ENCODE results near the gene SOX5.
"Not testable (repeated sequence)": the region's sequence is repeated elsewhere in the genome, so short reads cannot be mapped to it uniquely, and the experiment has no call there.

Gene SOX5

DNA sequence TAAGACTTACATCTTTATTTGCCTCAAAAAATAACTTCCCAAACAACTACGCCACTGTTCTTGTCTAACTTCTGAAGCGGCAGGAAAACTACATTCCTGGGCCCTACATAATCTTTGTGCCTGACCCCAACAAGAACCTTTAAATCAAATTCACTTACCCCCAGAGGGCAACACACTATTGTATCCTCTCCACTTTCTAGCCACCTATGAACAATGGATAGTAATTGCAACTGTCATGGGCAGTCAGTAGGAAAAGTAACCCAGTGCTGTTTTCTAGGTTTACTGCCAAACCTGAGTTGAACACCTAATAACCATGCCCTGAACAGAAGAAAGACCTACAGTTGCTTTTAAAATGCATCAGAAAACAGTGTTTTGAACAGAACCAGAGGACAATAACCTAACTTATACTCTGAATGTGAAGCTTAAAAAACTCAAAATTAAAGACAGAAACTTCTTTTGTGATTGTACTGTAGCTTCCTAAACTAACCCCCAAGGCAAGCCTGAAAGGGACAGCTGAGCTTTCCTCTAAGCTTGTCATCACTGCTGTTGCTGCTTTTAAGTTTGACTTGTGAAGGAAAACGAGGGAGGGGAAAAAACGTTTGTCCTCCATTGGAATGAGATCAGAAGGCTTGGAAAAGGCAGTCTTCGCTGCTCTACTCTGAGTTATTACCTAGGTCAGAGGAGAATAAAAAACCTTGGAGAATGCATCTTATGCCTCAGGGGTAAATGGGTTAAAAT lies 195.7 kb downstream of the SOX5 start:
- ATAC-seq (no peak), DNase-seq (no peak)

DNA sequence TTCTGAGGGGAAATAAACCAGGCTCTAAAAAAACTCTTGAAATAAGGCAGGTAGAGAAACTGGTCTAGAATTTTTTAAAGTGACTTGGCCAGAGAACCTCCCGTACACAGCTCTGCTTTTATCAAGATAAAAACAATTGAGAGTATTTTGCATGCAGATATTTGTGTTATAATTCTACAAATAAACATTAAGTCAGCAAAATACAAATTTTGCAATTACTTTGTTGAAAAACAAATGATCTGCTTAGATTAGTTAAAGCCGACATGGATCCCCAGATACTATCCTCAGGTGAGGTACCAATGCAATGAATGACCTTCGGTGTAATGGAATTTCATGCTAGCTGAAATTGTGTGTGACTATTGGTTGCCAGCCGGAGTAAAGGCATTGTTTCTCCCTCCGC lies 197.2 kb downstream of the SOX5 start:
- DNase-seq: no peak
- ATAC-seq: no peak

DNA sequence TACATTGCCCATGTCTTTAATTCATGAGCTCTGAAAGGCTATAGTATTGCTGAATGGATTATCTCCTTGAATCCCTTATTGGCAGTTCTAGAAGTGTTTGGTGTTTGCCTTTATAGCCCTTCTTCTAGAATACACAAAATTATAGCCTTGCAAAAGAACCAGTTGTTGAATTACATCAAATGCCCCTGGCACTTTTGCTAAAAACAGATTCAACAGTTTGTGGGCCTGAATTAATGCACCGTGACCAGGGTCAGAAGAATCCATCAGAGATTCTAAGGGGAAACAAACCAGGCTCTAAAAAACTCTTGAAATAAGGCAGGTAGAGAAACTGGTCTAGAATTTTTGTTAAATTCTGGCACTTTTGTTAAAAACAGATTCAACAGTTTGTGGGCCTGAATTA lies 197.8 kb downstream of the SOX5 start:
- DNase-seq: no peak
- ATAC-seq: no peak

DNA sequence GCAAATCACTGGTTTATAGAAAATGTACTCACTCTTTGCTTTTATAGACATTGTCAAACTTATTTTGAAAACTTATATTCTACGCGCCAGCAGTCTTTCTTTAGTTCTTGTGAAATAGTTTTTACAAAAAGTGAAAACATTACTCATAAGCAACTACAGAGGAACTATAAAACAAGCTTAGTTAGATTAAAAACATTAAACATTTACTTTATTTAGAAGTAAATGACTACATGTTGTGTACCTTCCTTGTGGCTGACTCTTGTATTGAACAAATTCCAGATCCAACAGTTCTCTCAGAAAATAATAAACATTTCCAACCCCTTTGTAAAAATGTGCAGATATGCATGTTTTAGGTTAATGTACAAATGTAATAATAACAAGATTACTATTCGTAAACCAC lies 198.5 kb downstream of the SOX5 start:
- ATAC-seq (no peak), DNase-seq (no peak)

DNA sequence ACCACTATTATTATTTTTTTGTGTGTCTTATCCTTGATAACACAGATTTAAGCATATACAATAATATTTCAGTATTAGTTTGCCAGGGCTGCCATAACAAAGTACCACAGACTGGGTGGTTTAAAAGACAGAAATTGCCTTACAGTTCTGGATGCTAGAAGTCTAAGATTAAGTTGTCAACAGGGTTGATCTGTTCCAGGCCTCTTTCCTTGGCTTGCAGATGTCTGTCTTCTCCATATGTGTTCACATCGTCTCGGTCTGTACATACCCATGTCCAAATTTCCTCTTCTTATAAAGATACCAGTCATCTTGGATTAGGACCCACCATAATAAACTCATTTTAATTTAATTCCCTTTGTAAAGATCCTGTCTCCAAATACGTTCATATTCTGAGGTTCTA lies 204.8 kb downstream of the SOX5 start:
- ATAC-seq: no peak
- no peak for DNase-seq

DNA sequence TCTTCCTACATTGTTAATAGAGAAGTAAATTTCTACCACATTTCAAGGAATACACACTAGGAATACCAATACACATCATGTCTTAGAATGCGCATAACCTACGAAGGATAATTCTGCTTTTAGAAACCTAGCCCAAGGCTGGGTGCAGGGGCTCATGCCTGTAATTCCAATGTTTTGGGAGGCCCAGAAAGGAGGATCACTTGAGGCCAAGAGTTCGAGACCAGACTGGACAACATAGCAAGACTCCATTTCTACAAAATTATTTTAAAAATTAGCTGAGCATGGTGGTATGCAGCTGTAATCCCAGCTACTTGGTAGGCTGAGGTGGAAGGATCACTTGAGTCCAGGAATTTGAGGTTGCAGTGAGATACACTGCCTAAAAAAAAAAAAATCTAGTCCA lies 206.9 kb downstream of the SOX5 start:
- DNase-seq (no peak), ATAC-seq (no peak)

DNA sequence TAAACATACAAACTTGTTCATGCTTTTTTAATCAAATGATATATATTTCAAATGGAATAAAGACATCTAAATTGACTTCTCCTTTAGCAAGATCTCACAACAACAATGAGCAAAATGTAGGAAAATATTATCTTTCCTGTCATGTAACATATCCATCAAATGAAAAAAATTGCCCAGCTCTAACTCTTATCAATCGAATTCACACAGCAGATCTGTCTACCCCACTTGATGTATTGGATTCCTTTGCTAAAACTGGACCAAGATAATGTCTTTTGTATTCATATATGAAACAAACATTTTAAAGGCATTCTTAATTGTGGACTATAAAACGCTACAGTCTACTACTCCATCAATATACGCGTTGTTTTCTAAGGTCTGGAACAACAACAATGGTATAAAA lies 218.0 kb downstream of the SOX5 start:
- DNase-seq: no peak
- ATAC-seq: no peak

DNA sequence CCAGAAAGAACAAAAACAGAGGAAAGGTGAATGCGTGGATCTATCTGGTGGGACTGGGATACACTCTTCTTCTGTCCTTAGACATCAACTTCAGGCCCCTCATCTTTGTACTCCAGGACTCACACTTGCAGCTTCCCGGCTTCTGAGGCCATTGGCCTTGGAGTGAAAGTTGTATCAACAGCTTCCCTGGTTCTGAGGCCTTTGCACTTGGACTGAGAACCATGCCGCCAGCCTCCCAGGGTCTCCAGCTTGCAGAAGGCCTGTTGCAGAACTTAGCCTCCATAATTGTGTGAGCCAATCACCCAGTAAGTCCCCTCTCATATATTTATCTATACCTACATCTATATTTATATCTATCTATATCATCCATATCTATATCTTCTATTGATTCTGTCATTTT lies 218.4 kb downstream of the SOX5 start:
- ATAC-seq (no peak), DNase-seq (no peak)

DNA sequence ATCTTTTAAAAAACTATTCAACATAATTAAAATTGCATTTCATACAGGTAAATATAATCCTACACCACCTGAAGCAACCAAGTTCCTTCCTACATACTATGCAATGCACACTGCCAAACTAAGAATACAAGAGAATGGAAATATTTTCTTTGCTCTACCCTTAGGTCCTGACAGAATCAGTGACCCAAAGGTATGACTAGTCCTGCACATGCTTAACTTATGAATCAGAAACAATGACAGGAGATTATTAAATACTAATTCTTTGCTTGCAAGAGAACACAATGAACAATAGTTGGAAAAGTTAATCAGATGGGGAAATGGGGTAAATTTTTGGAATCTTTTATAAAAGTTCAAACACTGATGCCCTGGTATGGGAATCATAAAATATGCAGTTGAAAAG lies 220.1 kb downstream of the SOX5 start:
- DNase-seq (no peak), ATAC-seq (no peak)

DNA sequence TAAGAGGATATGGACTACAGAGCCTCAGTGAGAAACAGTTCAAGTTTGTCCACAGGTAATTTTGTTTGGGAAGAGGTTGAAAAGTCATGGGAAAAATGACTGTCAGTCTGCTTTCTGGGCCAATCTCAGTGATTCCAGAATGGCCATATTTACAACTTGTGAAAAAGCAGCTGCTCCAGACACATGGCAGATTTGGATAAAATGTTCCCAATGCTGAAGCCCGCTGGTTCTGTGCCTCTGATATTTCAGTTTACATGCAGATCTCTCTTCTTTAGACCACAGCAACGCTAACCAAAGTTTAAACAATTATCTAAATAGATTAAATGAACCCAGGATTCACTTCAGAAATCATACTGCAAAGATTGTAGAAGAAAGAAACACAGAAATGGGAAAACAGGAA lies 222.8 kb downstream of the SOX5 start:
- ATAC-seq (no peak), DNase-seq (no peak)

DNA sequence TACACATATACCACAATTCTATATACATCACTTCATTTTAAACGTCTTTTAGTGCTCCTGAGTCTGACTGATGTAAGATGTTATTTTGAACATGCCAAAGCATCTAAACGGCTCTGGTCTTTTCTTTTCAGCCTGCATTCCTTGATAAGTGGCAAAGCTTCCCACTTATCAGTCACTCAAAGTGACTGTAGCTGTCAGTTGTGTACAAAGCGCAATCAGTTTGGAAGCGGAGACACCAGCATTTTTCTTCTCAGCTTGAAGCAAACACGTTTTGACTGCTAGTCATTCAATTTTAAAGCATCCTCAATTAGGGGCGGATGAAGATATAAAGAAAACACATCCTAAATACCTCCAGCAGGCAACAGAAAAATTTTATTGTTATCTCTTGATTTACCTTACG lies 226.8 kb downstream of the SOX5 start:
- no peak for ATAC-seq

DNA sequence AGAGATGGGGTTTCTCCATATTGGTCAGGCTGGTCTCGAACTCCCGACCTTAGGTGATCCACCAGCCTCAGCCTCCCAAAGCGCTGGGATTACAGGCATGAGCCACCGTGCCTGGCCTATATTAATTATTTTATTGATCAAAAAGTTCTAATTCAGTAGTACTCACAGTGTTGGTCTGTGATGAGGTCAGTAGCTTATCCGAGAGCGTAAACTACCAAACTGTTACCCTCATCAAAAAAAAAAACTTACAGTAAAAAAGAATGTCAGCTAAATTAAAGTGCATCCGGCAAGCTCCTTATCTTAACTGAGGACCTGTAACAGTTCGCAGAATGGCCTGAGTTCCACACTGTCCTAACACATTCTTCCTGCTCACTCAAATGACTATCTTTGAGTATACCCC lies 228.2 kb downstream of the SOX5 start:
- no peak for ATAC-seq
- DNase-seq: no peak

More for the DNA sequence above, 226.8 kb downstream of the SOX5 start:
- DNase-seq: no peak

DNA sequence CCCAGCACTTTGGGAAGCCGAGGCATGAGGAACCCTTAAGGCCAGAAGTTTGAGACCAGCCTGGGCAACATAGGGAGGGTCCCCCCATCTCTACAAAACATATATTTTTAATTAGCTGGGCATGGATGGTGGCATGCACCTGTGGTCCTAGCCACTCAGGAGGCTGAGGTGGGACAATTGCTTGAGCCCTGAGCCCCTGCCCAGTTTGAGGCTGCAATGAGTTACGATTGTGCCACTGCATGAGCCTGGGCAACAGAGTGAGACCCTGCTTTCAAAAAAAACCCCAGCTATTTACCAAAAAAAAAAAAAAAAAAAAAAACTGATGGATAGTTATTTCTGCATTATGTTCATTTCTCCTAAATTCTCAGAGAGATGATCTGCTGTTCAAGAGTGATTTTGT lies 230.0 kb downstream of the SOX5 start:
- DNase-seq (no peak), ATAC-seq (no peak)

DNA sequence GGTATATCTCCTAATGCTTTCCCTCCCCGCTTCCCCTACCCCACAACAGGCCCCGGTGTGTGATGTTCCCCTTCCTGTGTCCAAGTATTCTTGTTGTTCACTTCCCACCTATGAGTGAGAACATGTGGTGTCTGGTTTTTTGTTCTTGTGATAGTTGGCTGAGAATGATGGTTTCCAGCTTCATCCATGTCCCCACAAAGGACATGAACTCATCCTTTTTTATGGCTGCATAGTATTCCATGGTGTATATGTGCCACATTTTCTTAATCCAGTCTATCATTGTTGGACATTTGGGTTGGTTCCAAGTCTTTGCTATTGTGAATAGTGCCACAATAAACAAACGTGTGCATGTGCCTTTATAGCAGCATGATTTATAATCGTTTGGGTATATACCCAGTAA lies 239.1 kb downstream of the SOX5 start:
- DNase-seq, ATAC-seq: not testable (repeated sequence)

DNA sequence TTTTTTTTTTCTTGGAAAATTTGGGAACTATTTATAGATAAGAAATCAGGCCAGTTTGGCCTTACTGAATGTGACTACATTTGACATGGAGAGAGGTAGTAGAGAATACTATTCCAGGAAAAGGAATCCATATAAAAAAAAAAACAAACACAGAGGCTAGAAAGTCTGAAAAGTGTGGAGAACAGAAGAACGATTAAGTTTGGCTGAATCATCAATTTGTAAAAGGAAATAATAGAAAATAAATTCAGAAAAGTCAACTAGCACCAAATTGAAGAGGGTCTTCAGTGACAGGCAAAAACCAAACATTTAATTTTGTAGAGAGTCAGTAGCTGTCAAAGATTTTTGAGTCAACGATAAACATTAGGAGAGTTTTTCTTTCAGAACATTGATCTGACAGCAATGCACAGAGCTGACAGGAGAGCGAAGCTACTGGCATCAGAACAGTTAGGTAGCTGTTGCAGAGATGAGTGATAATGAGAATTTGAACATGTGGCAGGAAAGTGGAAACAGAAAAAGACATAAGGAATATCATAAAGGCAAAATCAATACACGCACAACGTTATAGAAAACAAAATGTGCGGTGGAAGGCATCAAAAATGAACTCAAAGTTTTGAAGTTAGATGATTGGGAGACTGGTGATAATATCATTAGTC lies 241.2 kb downstream of the SOX5 start:
- no peak for ATAC-seq
- no peak for DNase-seq

DNA sequence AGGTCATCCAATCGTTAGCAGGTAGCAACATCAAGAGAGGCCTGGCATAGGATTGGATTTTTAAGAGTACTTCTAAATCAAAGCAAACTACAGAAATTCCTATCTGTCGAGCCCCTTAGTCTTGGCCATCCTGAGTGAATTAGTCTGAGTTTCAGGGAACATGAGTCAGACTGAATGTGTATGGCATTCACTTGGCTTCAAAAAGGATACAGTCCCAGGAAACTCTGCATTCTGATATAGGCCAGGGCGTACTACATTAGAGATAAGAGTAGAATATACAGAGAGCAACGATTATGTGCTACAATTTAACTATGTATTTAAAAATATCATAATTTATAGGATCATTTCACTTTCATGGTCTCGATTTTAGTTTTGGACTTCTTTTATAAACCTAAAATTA lies 242.2 kb downstream of the SOX5 start:
- ATAC-seq: no peak
- DNase-seq: no peak

DNA sequence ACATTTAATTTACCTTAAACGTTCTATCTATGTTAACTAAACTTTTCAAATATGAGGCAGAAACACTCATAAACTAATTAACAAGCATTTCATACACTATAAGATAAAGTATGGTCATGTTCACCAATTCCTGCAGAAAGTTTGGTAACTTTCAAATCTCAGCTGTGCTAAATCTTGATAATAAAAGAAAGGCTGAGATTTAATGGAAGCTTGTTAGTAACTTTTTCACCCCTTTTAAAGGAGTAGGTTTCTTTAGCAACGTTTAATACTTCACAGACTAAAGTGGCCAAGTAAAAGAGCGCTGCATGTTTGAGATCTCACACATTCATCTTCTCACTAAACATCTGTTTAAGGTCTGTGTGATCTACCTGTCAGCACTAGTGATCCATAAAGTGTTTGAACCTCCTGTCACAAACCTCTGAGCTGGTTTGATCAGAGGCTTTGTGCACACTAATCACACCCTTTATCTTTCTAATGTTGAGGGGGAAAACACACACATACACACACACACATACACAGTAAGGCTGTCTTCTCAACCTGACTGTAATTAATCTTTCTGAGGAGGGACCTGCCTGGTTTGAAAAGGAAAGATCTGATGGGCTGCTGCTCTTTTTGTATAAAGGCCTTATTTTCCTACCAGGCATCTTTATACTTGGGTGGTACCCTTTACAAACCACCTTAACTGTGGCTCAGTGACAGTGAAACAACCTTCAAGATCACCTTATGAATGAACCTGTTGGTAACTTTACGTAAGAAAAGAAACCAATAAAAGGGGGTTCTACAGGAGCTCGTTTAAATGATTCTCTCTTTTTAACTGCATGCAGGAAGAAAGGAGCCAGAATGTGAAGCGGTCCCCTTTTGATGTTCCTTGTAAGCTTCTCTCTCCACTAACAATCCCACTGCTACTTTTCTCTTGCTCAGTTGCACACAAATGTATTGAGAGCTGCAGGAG lies 244.2 kb downstream of the SOX5 start:
- DNase-seq (no peak), ATAC-seq (no peak)

DNA sequence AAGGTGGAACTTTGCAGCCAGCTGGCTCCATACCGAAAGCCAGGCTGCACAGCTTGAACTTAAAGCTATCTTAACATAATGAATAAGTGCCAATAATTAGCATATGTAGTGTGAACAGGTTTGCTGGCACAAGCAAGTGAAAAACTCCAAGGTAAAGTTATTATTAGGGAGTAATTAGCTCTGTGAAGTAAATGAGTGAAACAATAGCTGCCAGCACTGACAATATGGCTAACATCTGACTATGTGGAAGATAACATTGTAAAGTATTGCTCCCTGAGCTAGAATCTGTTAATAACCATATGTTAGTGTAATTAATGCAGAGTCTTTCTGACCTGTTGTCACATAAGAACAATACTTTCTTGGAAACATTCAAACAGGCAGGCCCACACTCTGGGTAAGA lies 246.4 kb downstream of the SOX5 start:
- ATAC-seq: no peak
- no peak for DNase-seq

DNA sequence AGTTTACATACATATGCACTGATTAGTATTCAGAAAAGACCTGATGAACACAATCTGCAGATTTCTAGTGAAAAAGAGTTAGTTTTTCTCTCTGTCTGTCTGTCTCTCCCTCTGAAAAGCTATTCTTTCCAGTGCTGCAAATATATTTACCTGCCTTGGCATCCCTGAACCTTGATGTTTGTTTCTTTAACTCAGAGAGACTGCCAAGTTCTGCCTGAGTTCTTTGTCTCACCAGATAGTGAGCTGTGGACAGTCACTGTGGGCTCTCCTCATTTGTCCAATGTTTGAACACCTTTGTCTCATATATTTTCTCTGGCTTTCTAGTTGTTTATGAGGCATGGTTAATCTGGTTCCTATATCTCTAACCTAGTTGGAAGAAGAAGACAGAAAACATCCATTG lies 250.4 kb downstream of the SOX5 start:
- DNase-seq (no peak), ATAC-seq (no peak)

DNA sequence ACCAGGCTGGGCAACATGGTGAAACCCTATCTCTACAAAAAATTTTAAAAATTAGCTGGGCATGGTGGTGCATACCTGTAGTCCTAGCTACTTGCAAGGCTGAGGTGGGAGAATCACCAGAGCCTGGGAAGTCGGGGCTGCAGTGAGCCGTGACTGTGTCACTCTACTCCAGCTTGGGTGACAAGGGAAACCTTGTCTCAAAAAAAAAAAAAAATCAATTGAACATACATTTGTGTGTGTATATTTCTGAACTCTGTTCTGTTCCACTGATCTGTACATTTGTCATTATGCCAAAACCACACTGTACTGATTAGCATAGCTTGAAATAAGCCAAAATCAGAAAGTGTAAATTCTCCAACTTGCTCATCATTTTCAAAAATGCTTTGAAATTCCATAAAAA lies 254.6 kb downstream of the SOX5 start:
- ATAC-seq (no peak), DNase-seq (no peak)

DNA sequence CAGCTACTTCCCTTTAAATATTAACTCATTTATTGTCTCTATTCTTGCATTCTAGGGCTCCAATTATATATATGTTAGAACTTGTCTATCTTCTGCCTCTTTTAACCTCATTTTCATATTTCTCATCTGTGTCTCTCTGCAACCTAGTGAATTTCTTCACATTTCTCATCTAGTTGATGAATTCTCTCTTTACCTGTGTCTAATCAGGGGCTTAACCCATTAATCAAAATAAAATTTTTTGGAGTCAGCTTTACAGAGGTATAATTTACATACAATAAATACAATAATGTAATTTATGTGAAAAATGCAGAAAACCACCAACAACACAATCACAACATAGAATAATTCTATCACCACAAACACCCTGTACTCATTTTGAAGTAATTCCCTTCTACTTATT lies 255.2 kb downstream of the SOX5 start:
- no peak for DNase-seq
- no peak for ATAC-seq

DNA sequence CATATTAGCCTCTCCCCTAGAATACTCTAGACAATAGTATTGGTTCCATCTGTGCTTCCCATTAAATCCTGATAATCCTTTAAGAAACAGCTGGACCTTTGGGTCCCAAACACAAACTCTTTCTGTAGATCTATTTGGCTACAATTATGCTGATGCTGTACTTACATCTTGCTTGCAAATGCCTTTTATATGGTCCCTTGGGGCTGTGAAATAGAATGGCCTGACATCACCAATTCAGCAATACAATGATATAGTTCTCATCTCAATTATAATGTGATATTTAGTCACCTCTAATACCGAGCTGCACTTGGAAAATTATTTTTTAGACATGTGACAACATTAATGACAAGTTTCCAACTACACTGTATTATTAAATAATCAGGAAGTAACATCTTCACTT lies 261.5 kb downstream of the SOX5 start:
- ATAC-seq (no peak), DNase-seq (no peak)

DNA sequence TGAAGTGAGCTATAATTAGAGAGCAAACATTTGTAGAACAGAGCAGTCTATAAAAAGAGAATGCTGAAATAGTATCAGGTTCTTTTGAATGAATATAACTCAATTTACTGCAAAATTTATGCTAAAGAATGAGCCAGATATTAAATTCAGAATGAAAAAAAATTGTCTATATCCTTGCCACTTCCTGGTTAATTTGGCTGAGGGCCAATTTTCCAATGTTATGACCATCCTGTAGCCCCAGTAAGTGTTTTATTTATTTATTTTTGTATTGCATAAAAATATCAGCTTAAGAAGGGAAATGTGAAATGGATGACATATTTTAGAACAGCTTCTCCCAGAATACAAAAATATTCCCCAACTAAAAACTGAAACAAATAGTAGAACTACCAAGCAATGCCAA lies 263.4 kb downstream of the SOX5 start:
- DNase-seq: no peak
- ATAC-seq: no peak

All from stimulated activated naive CD8-positive, alpha-beta T cell treated with anti-CD3 and anti-CD28 coated beads, Interleukin-15, Interleukin-2, amounts not matched to agents 100 U/mL and 50 U/mL, for 24 hours (primary cell).